Omental fat pad (tissue), 4 donors: ENCODE measurements around the gene AGTR1. TPM values are rescaled to one million over a fixed set of nuclear protein-coding genes. Genes with fewer than 3 reads are reported as not detected.

Experiments
- ATAC-seq: fragments of 150-250 bp; one replicate; pipeline ENCODE4 v1.9.1; 2016; ENCODE audit warnings: mild to moderate bottlenecking, moderate library complexity; ENCODE audit not compliant: low FRiP score
- DNase-seq: peaks from one replicate; pipeline ENCODE4 v3.0.0-alpha.2; 2019; ENCODE audit warnings: low spot score
- CTCF ChIP-seq, 3 donors: fragments of 450-650 bp; IDR thresholded peaks; one replicate each; pipeline ENCODE4 v1.5.1; 2016 to 2017; ENCODE audit warnings: antibody characterized with exemption in 3 of 3, mild to moderate bottlenecking in 3 of 3, moderate library complexity in 2 of 3
- total RNA-seq, 4 donors: library from RNA; depleted of rRNA; stranded (reverse); fragments of >200 nt; gene quantifications; one replicate each; pipeline ENCODE4 v1.1.0, GENCODE V29; 2016

Gene AGTR1
- total RNA-seq, 4 donors from 2014 or later = 10.3 to 163 (median 47.1) TPM

- TF ChIP-seq CTCF (IDR thresholded peaks at IDR 0.05) = no peak
- ATAC-seq (no peak), DNase-seq (no peak)
These were observed 10.7 kb downstream of the AGTR1 start for GRCh38 chr3:148708409-148708808.

GRCh38 chr3:148709560-148710253, 12.0 kb downstream of the AGTR1 start:
- TF ChIP-seq CTCF (IDR thresholded peaks at IDR 0.05) = no peak
- ATAC-seq (no peak), DNase-seq (no peak)

- no peak for ATAC-seq
These were observed 13.0 kb downstream of the AGTR1 start for GRCh38 chr3:148710665-148711064.

GRCh38 chr3:148711981-148712666, 14.4 kb downstream of the AGTR1 start:
- ATAC-seq (no peak), DNase-seq (no peak)
- TF ChIP-seq CTCF (IDR thresholded peaks at IDR 0.05) = no peak

More at GRCh38 chr3:148710665-148711064, 13.0 kb downstream of the AGTR1 start:
- DNase-seq = no peak
- TF ChIP-seq CTCF (IDR thresholded peaks at IDR 0.05) = no peak

- no peak for DNase-seq
- no peak for ATAC-seq
These were observed 16.8 kb downstream of the AGTR1 start for GRCh38 chr3:148714521-148714920.

GRCh38 chr3:148716657-148717056, 19.0 kb downstream of the AGTR1 start:
- TF ChIP-seq CTCF (IDR thresholded peaks at IDR 0.05) = no peak
- no peak for DNase-seq
- ATAC-seq = no peak

More at GRCh38 chr3:148714521-148714920, 16.8 kb downstream of the AGTR1 start:
- TF ChIP-seq CTCF (IDR thresholded peaks at IDR 0.05) = no peak
